Peyer's patch (tissue), 4 donors: ENCODE measurements around the gene AP4B1.

ENCODE experiments used
- POLR2A ChIP-seq, 2 donors: fragments of 450-650 bp; IDR thresholded peaks; one replicate each; pipeline ENCODE4 v1.5.1; 2017; ENCODE audit warnings: antibody characterized with exemption in 2 of 2, mild to moderate bottlenecking in 2 of 2, moderate library complexity in 2 of 2
- TF ChIP-seq, protein P1 (sequence below), 6 experiments: fragments of 450-650 bp in 4 of 6; fragments of 200-600 bp in 2 of 6; sonication (generic) in 1 of 6; IDR thresholded peaks; one replicate each; pipeline ENCODE4 v1.5.1; 2017 to 2019; ENCODE audit warnings: antibody characterized with exemption in 6 of 6, mild to moderate bottlenecking in 3 of 6, moderate library complexity in 1 of 6

DNA sequence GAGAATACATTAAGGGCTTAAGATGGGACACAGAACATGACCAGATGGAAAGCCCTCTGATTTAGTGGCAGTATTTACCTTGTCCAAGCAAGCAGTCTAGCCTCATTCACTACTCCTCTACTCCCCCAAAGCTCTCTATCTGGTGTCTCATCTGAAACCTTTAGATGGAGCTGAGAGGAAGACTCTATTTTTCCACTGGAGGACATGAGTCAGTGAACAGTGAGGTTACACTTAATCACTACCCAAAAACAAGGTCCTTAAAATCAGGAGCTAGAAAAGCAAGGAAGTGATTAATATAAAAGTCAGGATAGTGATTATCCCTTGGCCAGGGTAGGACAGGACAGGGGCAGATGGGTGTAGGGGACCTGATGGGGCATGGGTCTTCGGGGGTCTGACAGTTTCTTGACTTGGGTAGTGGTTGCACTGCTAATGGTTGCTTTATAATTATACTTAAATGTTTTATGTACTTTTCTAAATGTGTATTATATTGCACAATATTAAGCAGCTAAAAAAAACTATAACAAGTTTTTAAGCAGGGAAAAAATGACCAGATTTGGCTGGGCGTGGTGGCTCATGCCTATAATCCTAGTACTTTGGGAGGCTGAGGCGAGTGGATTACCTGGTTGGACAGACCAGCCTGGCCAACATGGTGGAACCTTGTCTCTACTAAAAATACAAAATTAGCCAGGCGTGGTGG is 36.1 kb downstream of the AP4B1 start:
- TF ChIP-seq, protein P1, sequence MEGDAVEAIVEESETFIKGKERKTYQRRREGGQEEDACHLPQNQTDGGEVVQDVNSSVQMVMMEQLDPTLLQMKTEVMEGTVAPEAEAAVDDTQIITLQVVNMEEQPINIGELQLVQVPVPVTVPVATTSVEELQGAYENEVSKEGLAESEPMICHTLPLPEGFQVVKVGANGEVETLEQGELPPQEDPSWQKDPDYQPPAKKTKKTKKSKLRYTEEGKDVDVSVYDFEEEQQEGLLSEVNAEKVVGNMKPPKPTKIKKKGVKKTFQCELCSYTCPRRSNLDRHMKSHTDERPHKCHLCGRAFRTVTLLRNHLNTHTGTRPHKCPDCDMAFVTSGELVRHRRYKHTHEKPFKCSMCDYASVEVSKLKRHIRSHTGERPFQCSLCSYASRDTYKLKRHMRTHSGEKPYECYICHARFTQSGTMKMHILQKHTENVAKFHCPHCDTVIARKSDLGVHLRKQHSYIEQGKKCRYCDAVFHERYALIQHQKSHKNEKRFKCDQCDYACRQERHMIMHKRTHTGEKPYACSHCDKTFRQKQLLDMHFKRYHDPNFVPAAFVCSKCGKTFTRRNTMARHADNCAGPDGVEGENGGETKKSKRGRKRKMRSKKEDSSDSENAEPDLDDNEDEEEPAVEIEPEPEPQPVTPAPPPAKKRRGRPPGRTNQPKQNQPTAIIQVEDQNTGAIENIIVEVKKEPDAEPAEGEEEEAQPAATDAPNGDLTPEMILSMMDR (IDR thresholded peaks at IDR 0.05) = no peak
- TF ChIP-seq POLR2A (IDR thresholded peaks at IDR 0.05) = no peak
